ENCODE results near the gene LIPF.

DNA sequence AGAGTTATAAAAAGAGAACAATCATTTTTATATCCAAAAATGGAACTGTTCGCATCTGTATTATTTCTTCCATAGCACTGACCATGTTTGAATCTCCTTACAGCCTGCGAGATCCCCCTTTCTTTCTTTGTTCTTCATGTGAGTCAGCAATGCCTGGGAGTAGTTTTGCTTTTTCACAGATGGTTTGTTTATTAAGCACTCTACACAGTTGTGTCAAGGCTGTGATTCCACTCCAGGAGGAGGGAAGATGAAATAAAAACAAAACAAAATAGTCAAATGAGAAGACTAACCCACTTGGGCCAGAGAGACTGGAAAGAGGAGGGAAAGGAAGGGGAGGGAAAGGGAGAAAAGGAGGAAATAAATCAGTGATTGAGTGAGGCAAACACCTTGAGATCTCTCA lies 7.8 kb downstream of the LIPF start:
- TF ChIP-seq FOXM1 (IDR thresholded peaks at IDR 0.05; ENCODE audit: borderline replicate concordance): no peak
- TF ChIP-seq HDGF (IDR thresholded peaks at IDR 0.05; ENCODE audit: borderline replicate concordance): no peak
- TF ChIP-seq BHLHE40 (IDR thresholded peaks at IDR 0.05; ENCODE audit: borderline replicate concordance): no peak
- TF ChIP-seq ELF4 (IDR thresholded peaks at IDR 0.05): no peak
- TF ChIP-seq ARNT (IDR thresholded peaks at IDR 0.05): no peak
- no peak for TF ChIP-seq FOXA1 (IDR thresholded peaks at IDR 0.05)
- no peak for TF ChIP-seq SP1 (IDR thresholded peaks at IDR 0.05)
- no peak for TF ChIP-seq TARDBP (IDR thresholded peaks at IDR 0.05)
